Prostate gland (tissue), 2 donors: ENCODE data around the gene CFAP97D2.

Experiments
- CTCF ChIP-seq, 4 experiments: fragments of 200-600 bp in 2 of 4; fragments of 450-650 bp in 2 of 4; sonication (generic) in 2 of 4; IDR thresholded peaks; 1 replicate in 3 of 4; 2 replicates in 1 of 4; pipeline ENCODE4 v1.5.1; 2016 to 2019; ENCODE audit warnings: antibody characterized with exemption in 4 of 4, mild to moderate bottlenecking in 2 of 4, moderate library complexity in 2 of 4
- POLR2A ChIP-seq: fragments of 450-650 bp; IDR thresholded peaks from one replicate; pipeline ENCODE4 v1.6.1; 2016; ENCODE audit warnings: antibody characterized with exemption, mild to moderate bottlenecking
- POLR2AphosphoS5 ChIP-seq: sonication (generic); formaldehyde crosslinking; IDR thresholded peaks from one replicate; pipeline ENCODE4 v1.6.1; 2017; ENCODE audit warnings: antibody characterized with exemption

DNA sequence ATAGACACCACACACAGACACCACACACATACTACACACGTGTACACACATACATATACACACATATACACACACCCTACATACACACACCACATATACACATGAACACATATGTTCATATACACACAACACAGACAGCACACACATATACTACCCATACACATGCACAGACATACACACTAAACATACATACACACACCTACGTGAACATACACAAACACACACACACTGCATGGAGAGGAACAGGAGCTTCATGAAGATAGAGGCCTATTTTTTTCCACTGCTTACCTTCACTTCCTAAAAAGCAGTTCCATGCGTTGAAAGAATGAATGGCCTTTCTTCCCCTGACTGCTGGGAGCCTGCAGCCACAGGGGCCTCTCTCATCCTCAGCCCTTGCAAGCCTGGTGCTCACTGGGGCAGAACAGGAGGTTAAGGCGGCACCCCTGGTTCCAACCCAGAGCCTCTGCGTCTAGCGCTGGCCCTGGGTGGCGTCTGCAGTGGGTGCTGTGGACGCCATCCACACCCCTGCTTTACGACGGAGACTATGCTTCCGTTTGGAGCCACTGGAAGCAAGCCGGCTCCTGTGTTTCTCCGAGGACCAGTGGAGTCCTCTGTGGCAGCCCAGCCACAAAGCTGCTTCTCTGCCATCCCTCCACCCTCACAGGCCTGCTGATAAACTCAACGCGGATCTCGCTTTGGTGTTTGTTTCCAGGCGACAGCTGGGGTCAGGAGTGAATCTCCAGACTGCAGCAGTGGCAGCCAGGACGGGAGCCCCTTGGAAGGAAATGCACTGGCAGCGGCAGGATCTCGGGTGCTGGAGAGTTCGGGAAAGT lies 44.7 kb upstream of the CFAP97D2 start:
- no peak for TF ChIP-seq CTCF (IDR thresholded peaks at IDR 0.05)
- no peak for TF ChIP-seq POLR2A
- no peak for TF ChIP-seq POLR2AphosphoS5
